WTC11 (cell line): ENCODE data around the gene PCLAF. TPM values are rescaled to one million over a fixed set of nuclear protein-coding genes. Genes with fewer than 3 reads are reported as not detected.

Experiments
- ATAC-seq: fragments of 200-7000 bp; cut with Tn5 transposase; 2 replicates; pipeline ENCODE4 v1.10.0; 2021; ENCODE audit warnings: mild to moderate bottlenecking, moderate library complexity
- CTCF ChIA-PET: fragments of 300-600 bp; sonication (Branson Sonifier 250); formaldehyde crosslinking; loops from one replicate; lab custom pipeline; 2021; ENCODE audit warnings: antibody characterized with exemption; lab: Charles Lee
- POLR2A ChIA-PET: fragments of 350-600 bp; sonication (Branson Sonifier 250); formaldehyde crosslinking; loops from one replicate; lab custom pipeline; 2021; ENCODE audit warnings: antibody characterized with exemption; lab: Charles Lee
- DNase-seq: peaks from one replicate; pipeline ENCODE4 v3.0.0; 2021; ENCODE audit warnings: low spot score
- H3K27ac Mint-ChIP-seq: 2 replicates; pipeline ENCODE4 v1.8.0; 2021; ENCODE audit warnings: mixed read lengths
- H3K27me3 Mint-ChIP-seq: 2 replicates; pipeline ENCODE4 v1.8.0; 2021; ENCODE audit warnings: low read depth, mild to moderate bottlenecking, moderate library complexity, mixed read lengths
- H3K36me3 Mint-ChIP-seq: 2 replicates; pipeline ENCODE4 v1.8.0; 2021; ENCODE audit warnings: mixed read lengths
- H3K4me1 Mint-ChIP-seq: 2 replicates; pipeline ENCODE4 v1.8.0; 2022; ENCODE audit warnings: mixed read lengths
- H3K4me3 Mint-ChIP-seq: 2 replicates; pipeline ENCODE4 v1.8.0; 2021; ENCODE audit warnings: mild to moderate bottlenecking, moderate library complexity, mixed read lengths
- H3K9me3 Mint-ChIP-seq: 2 replicates; pipeline ENCODE4 v1.8.0; 2021; ENCODE audit warnings: mixed read lengths
- ATF6 ChIP-seq: sonication (generic); formaldehyde crosslinking; IDR thresholded peaks from 2 replicates; pipeline ENCODE4 v1.8.1; 2023; ENCODE audit warnings: mild to moderate bottlenecking, missing genetic modification reagents
- ESRRA ChIP-seq: sonication (generic); formaldehyde crosslinking; IDR thresholded peaks from 2 replicates; pipeline ENCODE4 v1.8.1; 2022; ENCODE audit warnings: mild to moderate bottlenecking, missing genetic modification reagents, borderline replicate concordance
- FOXK1 ChIP-seq: sonication (generic); formaldehyde crosslinking; IDR thresholded peaks from 2 replicates; pipeline ENCODE4 v1.8.0; 2022; ENCODE audit warnings: mild to moderate bottlenecking, moderate library complexity, missing genetic modification reagents
- FOXP4 ChIP-seq: sonication (generic); formaldehyde crosslinking; IDR thresholded peaks from 2 replicates; pipeline ENCODE4 v1.8.0; 2022; ENCODE audit warnings: mild to moderate bottlenecking, missing genetic modification reagents
- GABPB1 ChIP-seq: sonication (generic); formaldehyde crosslinking; IDR thresholded peaks from 2 replicates; pipeline ENCODE4 v1.8.1; 2023; ENCODE audit warnings: mild to moderate bottlenecking, missing genetic modification reagents
- GTF2I ChIP-seq: fragments of 250-450 bp; sonication (Bioruptor Pico); conservative IDR thresholded peaks from 2 replicates; pipeline ENCODE4 v1.4.0; 2021; ENCODE audit warnings: mild to moderate bottlenecking
- HMGA2 ChIP-seq: fragments of 250-450 bp; sonication (Bioruptor Pico); IDR thresholded peaks from 2 replicates; pipeline ENCODE4 v1.4.0; 2021; ENCODE audit warnings: mild to moderate bottlenecking, moderate library complexity
- JAZF1 ChIP-seq: fragments of 250-450 bp; sonication (Bioruptor Pico); IDR thresholded peaks from 2 replicates; pipeline ENCODE4 v1.9.0; 2021; ENCODE audit warnings: moderate library complexity, mild to moderate bottlenecking, inconsistent platforms
- NFE2L1 ChIP-seq: sonication (generic); formaldehyde crosslinking; IDR thresholded peaks from 2 replicates; pipeline ENCODE4 v1.8.1; 2023; ENCODE audit warnings: missing genetic modification reagents
- NR3C1 ChIP-seq: sonication (generic); formaldehyde crosslinking; conservative IDR thresholded peaks from 2 replicates; pipeline ENCODE4 v1.8.1; 2023; ENCODE audit warnings: low read depth, mild to moderate bottlenecking, missing genetic modification reagents
- RORB ChIP-seq: fragments of 250-450 bp; sonication (Bioruptor Pico); IDR thresholded peaks from 2 replicates; pipeline ENCODE4 v1.9.0; 2021; ENCODE audit warnings: mild to moderate bottlenecking
- SP1 ChIP-seq: sonication (generic); formaldehyde crosslinking; conservative IDR thresholded peaks from 2 replicates; pipeline ENCODE4 v1.8.1; 2022; ENCODE audit warnings: missing genetic modification reagents
- ZBTB21 ChIP-seq: sonication (generic); formaldehyde crosslinking; IDR thresholded peaks from 2 replicates; pipeline ENCODE4 v1.8.1; 2023; ENCODE audit warnings: mild to moderate bottlenecking, missing genetic modification reagents, borderline replicate concordance
- ZNF219 ChIP-seq: sonication (generic); formaldehyde crosslinking; IDR thresholded peaks from 2 replicates; pipeline ENCODE4 v1.8.0; 2023; ENCODE audit warnings: missing genetic modification reagents, mild to moderate bottlenecking, borderline replicate concordance
- ZNF317 ChIP-seq: sonication (generic); formaldehyde crosslinking; IDR thresholded peaks from 2 replicates; pipeline ENCODE4 v1.8.1; 2023; ENCODE audit warnings: low read depth, mild to moderate bottlenecking, moderate library complexity, missing genetic modification reagents, borderline replicate concordance
- ZNF396 ChIP-seq: fragments of 250-450 bp; sonication (Bioruptor Pico); IDR thresholded peaks from 2 replicates; pipeline ENCODE4 v1.8.0; 2021; ENCODE audit warnings: mild to moderate bottlenecking, moderate library complexity, borderline replicate concordance
- ZNF425 ChIP-seq: fragments of 250-450 bp; sonication (Bioruptor Pico); conservative IDR thresholded peaks from 2 replicates; pipeline ENCODE4 v1.9.0; 2021; ENCODE audit warnings: mild to moderate bottlenecking
- total RNA-seq: library from RNA; stranded (reverse); gene quantifications from 3 replicates; pipeline ENCODE4 v1.2.3, GENCODE V29; 2021
- TF ChIP-seq, protein P1 (sequence below): fragments of 250-450 bp; sonication (Bioruptor Pico); IDR thresholded peaks from 2 replicates; pipeline ENCODE4 v1.9.0; 2021; ENCODE audit warnings: mild to moderate bottlenecking
- TF ChIP-seq, protein P2 (sequence below): sonication (generic); formaldehyde crosslinking; IDR thresholded peaks from 2 replicates; pipeline ENCODE4 v1.8.0; 2022; ENCODE audit warnings: mild to moderate bottlenecking, missing genetic modification reagents
- TF ChIP-seq, protein P3 (sequence below): sonication (generic); formaldehyde crosslinking; IDR thresholded peaks from 2 replicates; pipeline ENCODE4 v1.8.0; 2023; ENCODE audit warnings: missing genetic modification reagents, mild to moderate bottlenecking, borderline replicate concordance

The PCLAF gene
- total RNA-seq, 1 experiment from 2014 or later = 27.2 TPM

DNA sequence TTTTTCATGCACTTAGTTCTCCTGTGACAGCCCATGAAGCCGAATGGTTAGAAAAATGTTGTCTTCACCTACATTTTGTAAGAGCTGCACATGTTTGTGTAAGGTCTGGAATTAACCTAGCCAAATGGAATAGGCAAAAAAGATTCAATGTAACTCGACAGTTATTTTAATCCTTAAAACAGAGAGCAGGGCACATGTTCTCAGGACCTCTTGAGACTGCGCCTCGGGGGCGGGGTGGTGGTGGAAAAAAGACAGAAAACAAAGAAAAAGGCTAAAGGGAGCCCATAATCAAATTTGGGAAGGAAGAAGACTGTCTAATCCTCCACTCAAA, 24.6 kb downstream of the PCLAF start:
- Mint-ChIP-seq H3K27me3 (no peaks in the 10 kb centered on the region), H3K9me3 (no peaks in the 10 kb centered on the region), H3K36me3 (no peaks in the 10 kb centered on the region), H3K27ac (peak overlapping the region; percentile 94), H3K4me3 (peak overlapping the region; percentile 95), H3K4me1 (peaks cover 12% of the 10 kb centered on the region)
- no peak for DNase-seq
- ChIA-PET POLR2A (no interaction called here), CTCF (interaction anchor here (1.4 to 1.5 kb wide), 2 partner anchors 22 to 203 kb away, joined by 4 read pairs; no protein-coding TSS in a partner anchor)
- TF ChIP-seq ZBTB21 (CRISPR knock-in tag) (no peak), JAZF1 (CRISPR knock-in tag) (no peak), HMGA2 (CRISPR knock-in tag) (no peak), NFE2L1 (no peak), ZNF219 (CRISPR knock-in tag) (no peak), ZNF396 (CRISPR knock-in tag) (no peak), GTF2I (CRISPR knock-in tag) (no peak), SP1 (no peak), FOXP4 (CRISPR knock-in tag) (no peak), FOXK1 (no peak), NR3C1 (CRISPR knock-in tag) (no peak), ATF6 (CRISPR knock-in tag) (no peak), ZNF425 (CRISPR knock-in tag) (no peak), ESRRA (CRISPR knock-in tag) (no peak), ZNF317 (CRISPR knock-in tag) (no peak), GABPB1 (no peak), RORB (CRISPR knock-in tag) (no peak)
- TF ChIP-seq, protein P1, sequence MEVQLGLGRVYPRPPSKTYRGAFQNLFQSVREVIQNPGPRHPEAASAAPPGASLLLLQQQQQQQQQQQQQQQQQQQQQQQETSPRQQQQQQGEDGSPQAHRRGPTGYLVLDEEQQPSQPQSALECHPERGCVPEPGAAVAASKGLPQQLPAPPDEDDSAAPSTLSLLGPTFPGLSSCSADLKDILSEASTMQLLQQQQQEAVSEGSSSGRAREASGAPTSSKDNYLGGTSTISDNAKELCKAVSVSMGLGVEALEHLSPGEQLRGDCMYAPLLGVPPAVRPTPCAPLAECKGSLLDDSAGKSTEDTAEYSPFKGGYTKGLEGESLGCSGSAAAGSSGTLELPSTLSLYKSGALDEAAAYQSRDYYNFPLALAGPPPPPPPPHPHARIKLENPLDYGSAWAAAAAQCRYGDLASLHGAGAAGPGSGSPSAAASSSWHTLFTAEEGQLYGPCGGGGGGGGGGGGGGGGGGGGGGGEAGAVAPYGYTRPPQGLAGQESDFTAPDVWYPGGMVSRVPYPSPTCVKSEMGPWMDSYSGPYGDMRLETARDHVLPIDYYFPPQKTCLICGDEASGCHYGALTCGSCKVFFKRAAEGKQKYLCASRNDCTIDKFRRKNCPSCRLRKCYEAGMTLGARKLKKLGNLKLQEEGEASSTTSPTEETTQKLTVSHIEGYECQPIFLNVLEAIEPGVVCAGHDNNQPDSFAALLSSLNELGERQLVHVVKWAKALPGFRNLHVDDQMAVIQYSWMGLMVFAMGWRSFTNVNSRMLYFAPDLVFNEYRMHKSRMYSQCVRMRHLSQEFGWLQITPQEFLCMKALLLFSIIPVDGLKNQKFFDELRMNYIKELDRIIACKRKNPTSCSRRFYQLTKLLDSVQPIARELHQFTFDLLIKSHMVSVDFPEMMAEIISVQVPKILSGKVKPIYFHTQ (CRISPR knock-in tag) = no peak
- TF ChIP-seq, protein P2, sequence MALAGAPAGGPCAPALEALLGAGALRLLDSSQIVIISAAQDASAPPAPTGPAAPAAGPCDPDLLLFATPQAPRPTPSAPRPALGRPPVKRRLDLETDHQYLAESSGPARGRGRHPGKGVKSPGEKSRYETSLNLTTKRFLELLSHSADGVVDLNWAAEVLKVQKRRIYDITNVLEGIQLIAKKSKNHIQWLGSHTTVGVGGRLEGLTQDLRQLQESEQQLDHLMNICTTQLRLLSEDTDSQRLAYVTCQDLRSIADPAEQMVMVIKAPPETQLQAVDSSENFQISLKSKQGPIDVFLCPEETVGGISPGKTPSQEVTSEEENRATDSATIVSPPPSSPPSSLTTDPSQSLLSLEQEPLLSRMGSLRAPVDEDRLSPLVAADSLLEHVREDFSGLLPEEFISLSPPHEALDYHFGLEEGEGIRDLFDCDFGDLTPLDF (CRISPR knock-in tag) = no peak
- TF ChIP-seq, protein P3, sequence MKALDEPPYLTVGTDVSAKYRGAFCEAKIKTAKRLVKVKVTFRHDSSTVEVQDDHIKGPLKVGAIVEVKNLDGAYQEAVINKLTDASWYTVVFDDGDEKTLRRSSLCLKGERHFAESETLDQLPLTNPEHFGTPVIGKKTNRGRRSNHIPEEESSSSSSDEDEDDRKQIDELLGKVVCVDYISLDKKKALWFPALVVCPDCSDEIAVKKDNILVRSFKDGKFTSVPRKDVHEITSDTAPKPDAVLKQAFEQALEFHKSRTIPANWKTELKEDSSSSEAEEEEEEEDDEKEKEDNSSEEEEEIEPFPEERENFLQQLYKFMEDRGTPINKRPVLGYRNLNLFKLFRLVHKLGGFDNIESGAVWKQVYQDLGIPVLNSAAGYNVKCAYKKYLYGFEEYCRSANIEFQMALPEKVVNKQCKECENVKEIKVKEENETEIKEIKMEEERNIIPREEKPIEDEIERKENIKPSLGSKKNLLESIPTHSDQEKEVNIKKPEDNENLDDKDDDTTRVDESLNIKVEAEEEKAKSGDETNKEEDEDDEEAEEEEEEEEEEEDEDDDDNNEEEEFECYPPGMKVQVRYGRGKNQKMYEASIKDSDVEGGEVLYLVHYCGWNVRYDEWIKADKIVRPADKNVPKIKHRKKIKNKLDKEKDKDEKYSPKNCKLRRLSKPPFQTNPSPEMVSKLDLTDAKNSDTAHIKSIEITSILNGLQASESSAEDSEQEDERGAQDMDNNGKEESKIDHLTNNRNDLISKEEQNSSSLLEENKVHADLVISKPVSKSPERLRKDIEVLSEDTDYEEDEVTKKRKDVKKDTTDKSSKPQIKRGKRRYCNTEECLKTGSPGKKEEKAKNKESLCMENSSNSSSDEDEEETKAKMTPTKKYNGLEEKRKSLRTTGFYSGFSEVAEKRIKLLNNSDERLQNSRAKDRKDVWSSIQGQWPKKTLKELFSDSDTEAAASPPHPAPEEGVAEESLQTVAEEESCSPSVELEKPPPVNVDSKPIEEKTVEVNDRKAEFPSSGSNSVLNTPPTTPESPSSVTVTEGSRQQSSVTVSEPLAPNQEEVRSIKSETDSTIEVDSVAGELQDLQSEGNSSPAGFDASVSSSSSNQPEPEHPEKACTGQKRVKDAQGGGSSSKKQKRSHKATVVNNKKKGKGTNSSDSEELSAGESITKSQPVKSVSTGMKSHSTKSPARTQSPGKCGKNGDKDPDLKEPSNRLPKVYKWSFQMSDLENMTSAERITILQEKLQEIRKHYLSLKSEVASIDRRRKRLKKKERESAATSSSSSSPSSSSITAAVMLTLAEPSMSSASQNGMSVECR (CRISPR knock-in tag) = no peak
- ATAC-seq = no peak
